Measurements from ENCODE around the gene ANXA11.
"Not testable (repeated sequence)": the region's sequence is repeated elsewhere in the genome, so short reads cannot be mapped to it uniquely, and the experiment has no call there.

ANXA11 gene

DNA sequence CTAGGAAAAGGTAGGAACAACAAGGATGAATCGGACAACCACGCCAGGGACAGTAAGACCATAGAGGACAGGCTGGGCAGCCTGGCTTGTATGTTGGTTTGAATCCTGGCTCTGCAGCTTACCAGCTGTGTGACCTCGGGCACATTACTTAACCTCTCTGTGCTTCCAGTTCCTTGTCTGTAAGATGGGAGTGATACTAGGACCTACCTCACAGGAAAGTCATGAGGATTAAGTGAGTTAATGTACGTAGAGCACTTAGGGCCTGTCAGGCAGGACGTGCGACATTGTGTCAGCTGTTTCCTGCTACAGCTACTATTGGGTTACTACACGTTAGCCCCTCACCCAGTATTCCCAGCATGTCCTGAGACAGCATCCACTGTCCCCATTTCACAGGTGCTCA is 40.7 kb downstream of the ANXA11 start:
- no peak for DNase-seq

DNA sequence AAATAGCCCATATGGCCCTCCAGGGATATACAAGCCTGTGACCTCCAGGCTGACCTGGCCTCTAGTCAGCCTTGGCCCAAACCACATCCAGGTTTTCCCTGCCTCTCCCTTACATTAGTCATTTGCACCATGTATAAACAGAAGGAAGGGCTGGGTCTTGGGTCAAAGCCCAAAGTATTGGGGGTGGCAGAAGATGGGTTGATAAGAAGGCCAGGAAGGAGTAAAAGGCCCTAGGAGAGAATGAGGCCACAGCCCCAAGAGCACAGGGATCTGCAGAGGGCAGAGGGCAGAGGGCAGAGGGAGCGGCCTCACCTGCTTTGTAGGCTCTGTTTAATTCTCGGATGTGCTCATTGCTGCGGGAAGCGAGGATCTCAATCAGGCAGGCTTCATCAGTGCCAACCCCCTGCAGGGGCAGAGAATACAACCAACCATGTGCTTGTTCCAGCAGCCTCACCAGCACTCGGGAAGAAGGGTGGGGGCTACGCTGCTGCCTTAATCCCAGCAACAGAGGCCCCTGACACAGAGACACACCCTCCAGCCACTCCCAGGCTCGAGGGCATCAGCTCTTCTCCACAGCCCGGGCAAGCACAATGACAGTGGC is 41.5 kb downstream of the ANXA11 start:
- no peak for DNase-seq

DNA sequence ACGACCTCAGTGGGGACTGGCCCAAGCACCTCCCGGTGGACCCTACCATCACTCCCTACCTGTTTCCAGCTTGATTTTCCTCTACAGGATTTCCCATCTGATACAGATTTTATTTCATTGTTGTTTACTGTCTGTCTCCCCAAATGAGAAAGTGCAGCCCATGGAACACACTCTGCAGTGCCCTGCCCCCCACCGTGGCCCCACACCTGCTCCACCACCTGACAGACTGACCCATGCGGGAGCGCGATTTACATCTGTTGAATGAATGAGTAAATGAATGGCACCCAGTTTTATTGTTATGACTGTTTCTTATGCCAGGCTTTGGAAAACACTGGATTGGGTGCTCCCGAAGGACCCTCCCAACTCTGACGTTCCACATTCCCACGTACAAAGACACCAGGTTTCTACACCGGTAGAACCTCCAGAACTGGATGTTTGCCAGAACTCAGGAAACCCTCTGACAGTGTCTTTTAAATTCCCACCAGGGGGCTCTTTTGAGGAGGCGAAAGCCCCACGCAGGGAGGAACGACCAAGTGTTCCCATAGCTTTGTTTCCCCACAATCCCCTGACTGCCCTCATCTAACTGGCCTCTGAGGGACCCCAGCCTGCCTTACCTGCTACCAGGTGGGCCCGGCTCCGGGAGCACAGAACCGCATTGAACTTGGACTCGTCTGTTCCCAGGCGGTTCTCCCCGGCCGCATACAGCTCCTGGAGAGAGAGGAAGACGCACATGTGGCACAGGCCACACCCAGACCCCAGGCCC is 43.8 kb downstream of the ANXA11 start:
- no peak for DNase-seq

DNA sequence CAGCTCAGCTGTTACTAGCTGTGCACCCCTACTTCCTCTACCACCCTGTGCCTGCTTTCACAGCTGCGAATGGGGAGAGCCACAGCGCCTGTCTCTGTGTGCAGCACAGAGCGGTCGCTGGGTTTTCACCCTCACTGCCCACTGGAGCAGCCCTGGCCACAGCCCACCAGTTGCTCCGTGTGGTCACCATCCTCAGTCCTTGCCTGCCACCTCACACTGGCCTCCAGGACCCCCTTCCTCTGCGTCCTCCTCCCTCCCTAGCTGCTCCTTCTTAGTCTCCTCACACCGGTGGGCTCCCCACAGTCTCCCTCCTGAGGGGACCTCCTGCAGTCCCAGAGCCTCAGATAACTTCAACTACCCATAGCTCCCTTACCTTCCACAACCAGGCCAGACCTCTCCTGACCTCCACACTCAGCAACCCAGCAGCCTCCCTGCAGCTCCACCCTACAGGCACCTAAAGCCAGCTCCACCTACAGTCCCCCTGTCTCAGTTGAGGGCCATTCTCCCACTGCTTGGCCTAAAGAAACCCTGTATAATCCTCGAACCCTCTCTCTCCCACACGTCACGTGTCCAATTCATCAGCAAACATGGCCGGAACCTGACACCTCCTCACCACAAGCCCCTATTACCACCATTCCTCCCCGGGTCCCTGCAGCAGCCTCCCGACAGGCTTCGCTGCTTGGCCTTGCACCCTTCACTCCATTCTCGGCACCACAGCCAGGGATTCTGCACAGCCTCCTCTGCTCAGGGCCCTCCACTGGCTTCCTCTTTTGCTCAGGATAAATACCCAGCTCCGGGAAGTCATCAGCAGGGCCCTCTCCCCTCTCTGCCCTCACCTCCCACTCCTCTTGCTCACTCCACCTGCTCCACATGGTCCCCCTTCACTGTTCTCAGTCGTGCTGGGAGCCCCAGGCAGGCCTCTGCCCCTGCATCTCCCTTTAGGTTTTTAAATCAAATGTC is 44.7 kb downstream of the ANXA11 start:
- no peak for DNase-seq

DNA sequence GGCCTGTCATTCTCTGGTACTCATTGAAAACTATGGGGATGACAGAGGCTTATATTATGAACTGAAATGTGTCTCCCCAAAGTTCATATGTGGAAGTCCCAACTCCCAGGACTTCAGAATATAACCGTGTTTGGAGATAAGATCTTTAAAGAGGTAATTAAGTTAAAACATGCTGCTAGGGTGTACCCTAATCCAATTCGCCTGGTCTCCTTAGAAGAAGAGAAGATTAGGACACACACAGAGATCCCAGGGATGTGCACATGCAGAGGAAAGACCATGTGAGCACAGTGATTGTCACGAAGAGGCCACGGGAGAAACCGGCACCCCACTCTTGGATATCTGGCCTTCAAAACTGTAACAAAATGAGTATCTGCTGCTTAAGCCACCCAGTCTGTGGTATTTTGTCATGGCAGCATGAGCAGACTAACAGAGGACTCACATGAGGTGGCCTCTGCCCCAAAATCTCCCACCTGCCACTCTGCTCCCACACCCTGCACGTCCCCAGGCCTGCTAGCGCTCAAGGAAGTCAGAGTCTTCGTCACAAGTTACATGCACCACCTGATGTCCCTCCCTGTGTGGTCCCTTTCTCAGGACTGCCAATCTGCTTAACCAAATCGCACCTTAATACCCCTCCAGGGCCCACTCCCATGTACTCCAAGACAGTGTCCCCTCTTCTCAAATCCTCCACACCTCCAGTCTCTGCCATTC is 46.0 kb downstream of the ANXA11 start:
- no peak for DNase-seq

DNA sequence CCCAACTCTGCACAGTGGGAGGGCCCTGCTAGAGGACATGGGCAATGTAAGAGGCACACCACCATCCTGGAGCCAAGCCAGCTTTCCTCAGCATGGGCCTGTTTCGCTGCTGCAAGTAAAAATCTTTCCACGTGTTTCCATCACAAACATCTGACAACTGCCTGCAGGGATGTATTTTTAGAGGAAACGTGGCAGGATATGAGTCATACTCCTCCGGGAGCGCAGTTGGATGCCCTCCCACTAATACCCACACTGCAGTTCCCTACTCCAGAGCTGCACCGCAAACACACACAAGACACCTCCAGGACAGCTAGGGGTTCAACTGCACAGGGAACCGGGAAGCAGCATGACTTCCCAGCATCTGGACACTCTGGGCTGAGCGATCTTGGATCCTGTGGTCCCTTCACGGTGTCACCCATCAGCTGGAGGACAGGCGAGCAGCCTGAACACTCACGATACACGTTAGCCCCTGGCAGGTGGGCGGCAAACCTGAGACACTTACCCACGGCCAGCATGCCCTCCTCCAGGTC is 46.7 kb downstream of the ANXA11 start:
- no peak for DNase-seq

DNA sequence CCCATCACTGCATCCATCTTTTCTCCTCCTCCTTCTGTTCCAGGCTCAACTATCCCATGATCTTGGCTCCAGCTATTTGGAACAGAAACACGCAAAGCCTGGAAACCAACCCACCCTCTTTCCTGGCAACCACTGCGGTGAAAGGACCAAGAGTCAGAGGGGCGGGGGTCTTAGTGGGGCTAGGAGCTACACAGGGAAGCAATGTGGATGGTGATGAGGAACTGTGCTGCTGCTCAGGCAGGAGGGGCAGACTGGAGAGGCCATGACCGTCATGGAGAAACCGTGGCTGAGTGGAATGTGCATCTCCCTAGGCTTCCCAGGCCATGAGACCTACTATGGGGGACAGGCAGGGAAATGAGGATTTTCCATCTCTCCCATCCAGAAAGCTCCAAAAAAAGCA is 47.2 kb downstream of the ANXA11 start:
- DNase-seq = no peak

DNA sequence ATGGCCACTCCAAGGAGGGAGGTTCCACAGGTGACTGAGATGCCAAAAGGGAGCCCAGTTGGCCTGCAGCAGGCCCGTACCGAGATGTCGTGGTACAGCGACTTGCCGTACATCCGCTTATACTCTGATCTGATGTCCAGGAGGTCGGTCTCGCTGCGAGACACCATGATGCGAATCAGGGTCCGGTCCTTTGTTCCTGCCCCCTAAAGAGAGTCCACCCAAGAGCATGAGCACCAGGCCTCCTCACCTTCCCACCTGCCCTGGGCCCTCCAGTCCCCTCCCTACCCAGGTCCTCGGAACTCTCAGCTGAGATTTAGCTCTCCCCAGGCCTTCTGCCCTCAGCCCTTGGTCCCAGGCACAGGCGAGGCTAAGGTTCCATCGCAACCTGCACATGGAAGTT is 47.8 kb downstream of the ANXA11 start:
- no peak for DNase-seq

DNA sequence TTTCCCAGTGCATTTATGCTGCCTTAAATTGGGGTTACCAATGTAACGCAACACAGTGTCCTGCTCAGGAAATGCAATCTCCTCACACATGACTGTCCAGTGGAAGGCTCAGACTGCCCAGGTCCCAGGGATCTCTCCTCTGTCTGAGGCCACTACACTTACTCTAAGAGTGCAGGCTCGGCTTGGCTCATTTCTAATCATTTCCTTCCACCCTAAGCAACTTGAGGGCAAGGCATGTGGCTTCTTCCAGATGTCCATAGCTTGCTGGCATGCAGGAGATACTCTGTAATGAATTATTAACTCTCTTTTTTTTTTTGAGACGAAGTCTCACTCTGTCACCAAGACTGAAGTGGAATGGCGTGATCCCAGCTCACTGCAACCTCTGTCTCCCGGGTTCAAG is 49.1 kb downstream of the ANXA11 start:
- no peak for DNase-seq

DNA sequence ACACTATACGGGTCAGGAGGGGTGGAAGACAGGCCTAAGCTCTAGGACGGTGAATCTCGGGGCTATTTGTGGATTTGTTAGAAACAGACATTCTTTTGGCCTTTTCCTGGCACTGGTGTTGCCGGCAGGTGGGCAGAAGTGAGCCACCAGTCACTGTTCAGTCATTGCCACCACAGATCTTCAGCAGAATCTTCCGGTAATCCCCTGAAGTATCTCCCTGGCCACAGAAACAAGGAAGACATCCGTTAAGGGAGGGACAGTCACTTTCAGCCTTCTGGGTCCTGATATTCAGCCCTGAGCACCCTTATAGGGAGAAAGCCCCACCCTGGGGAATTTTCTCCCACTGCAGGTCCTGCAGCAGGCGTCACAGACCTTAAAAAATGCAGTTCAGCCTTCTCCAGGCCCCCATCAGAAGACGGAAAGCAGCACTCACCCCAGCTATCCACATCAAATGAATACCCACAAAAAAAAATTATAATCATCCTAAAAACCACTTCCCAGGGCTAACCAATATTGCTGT is 49.6 kb downstream of the ANXA11 start:
- no peak for DNase-seq

DNA sequence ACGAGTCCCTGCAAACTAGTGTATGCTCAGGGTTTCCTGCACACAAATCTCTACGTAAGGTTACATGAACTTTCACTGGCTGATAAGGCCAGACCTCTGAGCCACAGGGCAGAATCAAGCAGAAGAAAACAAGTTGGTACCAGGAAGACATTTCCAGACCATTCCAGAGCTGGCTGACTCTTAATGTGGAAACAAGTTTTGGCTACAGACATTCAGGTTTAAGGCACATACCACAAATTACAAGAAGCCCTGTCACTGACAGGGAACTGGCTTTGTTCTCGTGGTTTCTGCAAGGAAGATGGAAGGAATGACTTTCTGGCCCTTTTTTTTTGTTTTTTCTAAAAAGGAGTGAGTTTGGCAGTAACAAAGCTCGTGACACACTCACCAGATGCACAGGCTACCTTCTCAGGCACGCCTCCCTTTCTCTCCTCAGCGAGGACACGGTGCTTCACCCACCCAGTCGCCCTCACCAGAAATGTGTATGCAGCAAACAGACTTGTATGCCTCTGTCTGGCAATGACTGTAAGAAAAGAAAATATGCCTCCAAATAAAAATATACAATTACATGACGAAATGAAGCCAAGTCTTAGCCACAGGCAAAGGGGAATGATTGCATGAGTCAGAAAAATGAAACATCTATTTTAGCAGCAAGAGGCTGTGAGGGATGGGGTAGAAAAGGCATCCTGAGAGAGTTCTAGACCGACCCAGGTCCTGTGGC is 50.2 kb downstream of the ANXA11 start:
- DNase-seq = no peak

DNA sequence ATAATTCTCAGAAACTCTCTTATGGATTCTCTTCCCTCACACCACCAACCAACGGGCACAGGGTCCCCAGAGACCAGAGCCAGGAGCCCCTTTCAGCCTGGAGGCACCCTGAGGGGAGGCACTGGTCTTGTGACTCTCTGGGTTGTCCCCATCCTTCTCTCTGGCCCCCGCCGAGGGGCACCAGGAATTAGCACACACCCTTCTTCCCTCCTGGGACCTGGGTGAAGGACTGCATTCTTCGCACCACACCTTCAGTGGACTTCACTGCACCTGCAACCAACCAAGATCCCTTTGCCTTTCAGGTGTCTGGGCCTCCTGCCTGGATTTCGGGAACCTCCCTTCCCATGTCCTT is 50.7 kb downstream of the ANXA11 start:
- DNase-seq = no peak

DNA sequence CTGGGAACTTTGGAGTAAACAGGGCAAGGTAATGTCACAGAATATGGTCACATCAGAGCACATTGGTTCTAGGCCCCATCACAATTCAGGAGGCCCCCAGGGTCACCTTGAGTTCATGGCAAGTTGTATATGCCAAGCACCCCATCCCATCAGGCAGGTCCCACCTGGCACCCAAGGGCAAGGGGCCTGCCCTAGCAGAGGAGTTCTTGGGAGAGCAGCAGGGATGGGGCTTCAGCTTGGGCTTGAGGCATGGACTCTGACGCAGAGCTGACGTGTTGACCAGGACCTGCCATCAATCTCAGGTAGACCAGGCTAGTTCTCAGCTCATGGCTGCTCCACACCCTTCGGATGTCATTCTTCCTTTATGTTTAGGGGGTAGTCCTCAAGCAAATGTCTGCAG is 51.9 kb downstream of the ANXA11 start:
- no peak for DNase-seq

DNA sequence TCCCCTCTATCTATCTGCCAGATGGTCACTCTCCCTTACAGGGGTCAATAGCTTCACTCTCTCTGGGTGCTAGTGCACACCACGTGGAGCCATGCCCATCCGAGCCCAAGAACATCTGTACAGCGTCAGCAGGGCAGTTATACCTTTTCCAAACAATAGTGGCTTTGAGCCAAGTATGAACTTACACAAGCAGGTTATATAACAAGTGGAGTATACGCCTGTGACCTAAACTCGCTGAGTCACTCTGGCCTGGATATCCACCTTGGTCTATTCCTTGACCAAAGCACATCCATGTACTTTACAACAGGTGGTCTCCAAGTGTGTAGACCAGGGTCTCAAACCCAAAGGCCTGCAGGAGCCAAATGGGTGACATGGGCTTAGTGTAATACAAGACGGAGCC is 52.5 kb downstream of the ANXA11 start:
- DNase-seq = no peak

DNA sequence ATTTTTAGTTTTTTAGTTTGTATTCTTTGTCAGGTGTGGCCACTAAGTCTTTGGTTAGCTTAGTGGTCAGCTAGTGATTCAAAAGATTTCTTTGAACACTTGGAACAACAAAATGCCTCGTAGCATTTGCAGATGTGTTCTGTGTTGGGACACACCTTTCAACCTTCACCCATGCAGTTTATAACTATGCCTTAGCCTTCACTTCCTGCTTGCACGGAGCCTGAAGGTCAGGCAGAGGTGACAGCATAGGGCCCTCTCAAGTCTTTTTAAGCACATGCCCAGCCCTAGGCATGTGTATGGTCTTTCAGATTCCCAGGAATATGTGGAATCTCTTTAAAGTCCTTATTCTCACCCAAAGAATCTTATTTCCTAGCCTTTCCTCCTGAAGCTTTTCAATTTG is 55.2 kb downstream of the ANXA11 start:
- DNase-seq = no peak

DNA sequence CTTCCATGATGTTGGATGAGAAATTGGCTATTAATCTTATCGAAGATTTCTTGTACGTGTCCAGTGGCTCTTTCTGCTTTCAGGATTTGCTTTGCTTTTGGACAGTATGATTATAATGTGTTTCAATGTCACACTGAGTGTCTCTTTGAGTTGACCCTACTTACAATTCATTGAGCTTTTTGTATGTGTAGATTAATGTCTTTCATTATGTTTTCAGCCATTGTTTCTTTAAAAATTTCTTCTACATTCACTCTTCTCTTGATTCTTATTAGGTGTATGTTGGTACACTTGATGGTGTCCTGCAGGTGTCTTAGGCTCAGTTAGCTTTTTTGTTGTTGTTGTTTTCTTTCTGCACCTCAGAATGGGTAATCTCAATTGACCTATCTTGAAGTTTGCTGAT is 56.2 kb downstream of the ANXA11 start:
- no peak for DNase-seq

DNA sequence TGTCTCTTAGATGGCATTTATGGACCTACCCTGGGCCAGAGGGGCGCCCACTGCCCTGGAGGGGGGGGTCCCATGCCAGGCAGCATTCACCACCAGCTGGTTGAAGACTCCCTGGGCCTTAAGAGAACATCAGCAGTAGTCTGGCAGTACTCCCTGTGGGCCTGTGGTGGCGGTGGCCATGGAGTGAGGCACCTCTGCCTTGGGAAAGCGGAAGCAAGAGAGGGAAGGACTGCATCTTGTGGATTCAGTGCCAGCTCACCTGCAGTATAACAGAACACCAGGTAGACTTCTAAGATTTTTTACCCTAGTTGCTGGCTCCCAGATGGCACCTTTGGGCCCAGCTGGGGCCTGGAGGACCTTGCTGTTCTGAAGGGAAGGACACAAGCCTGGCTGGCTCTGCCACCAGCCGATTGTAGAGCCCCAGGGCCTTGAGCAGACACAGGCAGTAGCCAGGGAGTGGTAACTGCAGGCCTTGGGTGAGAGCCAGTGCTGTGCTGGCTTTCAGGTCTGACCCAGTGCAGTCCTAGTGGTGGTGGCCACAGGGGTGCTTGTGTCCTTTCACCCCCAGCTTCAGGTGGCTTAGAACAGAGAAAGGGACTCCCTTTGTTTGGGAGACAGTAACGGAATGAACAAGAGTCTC is 57.1 kb downstream of the ANXA11 start:
- DNase-seq = no peak

DNA sequence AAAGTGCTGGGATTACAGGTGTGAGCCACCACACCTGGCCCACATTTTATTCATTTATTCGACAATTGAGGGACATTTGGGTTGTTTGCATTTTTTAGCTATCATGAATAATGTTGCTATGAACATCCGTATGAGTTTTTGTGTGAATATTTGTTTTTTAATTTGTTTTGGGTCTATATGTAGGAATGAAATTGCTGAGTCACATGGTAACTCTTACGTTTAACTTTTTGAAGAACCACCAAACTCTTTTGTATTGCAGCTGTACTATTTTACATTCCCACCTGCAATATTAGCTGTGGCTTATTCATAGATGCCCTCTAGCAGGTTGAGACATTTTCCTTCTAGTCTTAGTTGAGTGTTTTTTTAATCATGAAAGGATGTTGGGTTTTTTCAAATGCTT is 58.4 kb downstream of the ANXA11 start:
- no peak for DNase-seq

DNA sequence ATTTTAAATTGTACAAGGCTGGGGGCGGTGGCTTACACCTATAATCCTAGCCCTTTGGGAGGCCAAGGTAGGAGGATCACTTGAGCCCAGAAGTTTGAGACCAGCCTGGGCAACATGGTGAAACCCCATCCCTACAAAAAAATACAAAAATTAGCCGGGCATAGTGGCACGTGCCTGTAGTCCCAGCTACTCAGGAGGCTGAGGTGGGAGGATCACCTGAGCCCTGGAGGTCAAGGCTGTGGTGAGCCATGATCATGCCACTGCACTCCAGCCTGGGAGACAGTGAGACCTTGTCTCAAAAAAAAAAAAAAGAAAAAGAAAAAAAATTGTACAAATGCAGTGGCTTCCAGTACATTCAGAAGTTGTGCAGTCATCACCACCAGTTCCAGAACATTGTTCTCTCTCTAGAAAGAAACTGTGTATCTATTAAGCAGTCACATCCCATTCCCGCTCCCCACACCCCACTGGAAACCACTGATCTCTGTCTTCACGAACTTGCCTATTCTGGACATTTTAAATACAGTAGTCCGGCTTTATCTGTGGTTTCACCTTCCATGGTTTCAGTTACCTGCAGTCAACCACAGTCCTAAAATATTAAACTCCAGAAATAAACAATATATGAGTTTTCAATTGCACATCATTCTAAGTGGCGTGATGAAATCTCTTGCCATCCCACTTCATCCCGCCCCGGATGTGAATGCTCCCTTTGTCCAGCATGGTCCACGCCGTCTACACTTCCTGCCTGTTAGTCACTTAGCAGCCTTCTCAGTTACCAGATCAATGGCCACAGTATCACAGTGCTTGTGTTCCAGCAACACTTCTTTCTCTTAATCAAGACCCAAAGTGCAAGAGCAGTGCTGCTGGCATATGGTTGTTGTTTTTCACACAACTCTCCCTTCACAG is 59.7 kb downstream of the ANXA11 start:
- DNase-seq = not testable (repeated sequence)

DNA sequence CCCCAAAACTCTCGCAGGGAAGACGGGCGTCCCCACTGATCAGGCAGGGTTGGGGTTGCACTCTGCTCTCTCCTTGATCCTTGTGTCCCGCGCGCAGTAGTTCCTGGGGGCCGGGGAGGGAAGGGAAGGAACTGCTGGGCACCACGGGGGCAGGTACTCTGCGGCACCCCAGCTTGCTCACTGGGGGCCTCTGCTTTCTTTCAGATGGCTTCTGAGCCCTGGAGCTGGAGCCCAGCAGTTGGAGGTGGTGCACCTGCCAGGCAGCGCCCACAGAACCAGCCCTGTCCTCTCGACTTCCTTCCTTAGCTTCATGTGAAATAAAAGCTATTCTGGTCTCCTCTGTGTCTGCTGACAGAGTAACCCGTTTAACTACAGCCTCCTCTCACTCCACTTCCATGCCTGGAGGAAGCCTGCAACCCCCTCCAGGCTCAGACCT is 60.6 kb downstream of the ANXA11 start:
- peak; percentile 18 for DNase-seq
